Measurements from ENCODE around the gene FAF2. TPM values are rescaled to one million over a fixed set of nuclear protein-coding genes. Genes with fewer than 3 reads are reported as not detected.

The FAF2 gene
- total RNA-seq, 1 experiment from 2014 or later: 44.4 TPM

DNA sequence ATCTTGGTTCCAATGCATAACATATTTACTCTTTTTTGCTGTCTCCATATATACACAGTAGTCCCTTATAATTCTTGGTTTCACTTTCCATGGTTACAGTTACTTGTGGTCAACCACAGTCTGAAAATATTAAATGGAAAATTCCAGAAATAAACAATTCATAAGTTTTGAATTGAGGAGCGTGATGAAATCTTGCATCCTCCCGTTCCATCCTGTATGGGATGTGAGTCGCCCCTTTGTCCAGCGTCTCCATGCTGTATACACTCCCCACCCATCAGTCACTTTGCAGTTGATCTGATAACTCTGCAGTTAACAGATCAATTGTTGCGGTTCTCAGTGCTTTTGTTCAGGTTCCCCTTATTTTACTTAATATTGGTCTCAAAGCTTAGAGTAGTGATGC is 11.5 kb upstream of the FAF2 start:
- Mint-ChIP-seq H3K9me3 (peaks cover 16 to 17% of the 10 kb centered on the region in 2 experiments), H3K36me3 (ENCODE audit: insufficient read depth in 1 of 3, low read depth in 3 of 3) (peaks cover 0 to 7% (median 2%) of the 10 kb centered on the region in 3 experiments; a peak in 3 of 7 replicates), H3K4me1 (peaks cover 9 to 10% of the 10 kb centered on the region in 2 experiments), H3K27me3 (ENCODE audit: low read depth) (peaks cover 13% of the 10 kb centered on the region), H3K4me3 (no peak overlapping the region), H3K27ac (no peak overlapping the region)
- Histone ChIP-seq H3K56ac (ENCODE audit: insufficient read length, low read depth, low read length) (no peak overlapping the region), H3K4ac (ENCODE audit: low read depth, low read length) (no peak overlapping the region), H2BK120ac (ENCODE audit: low read depth, low read length, poor library complexity, severe bottlenecking) (no peak overlapping the region), H4K20me1 (ENCODE audit: control insufficient read depth, insufficient read depth, insufficient read length) (no peaks in the 10 kb centered on the region), H3K14ac (ENCODE audit: insufficient read depth, low read length) (no peak overlapping the region), H3K79me2 (ENCODE audit: insufficient read depth, low read length) (no peaks in the 10 kb centered on the region), H3K4me1 (ENCODE audit: insufficient read depth, low read length) (0 out of 2 replicates have a peak, but pooled peaks cover 3% of the 10 kb centered on the region), H2AFZ (ENCODE audit: low read length) (no peak overlapping the region), H2BK20ac (ENCODE audit: low read depth, low read length, poor library complexity, severe bottlenecking) (no peak overlapping the region), H2BK12ac (ENCODE audit: insufficient read length, low read depth, low read length) (no peak overlapping the region), H2AK5ac (ENCODE audit: insufficient read length, low read length) (no peak overlapping the region), H3K23me2 (ENCODE audit: insufficient read length, low read depth, low read length, poor library complexity, severe bottlenecking) (no peaks in the 10 kb centered on the region), H3K9me3 (ENCODE audit: control insufficient read depth, low read depth, low read length) (no peaks in the 10 kb centered on the region), H3K79me1 (ENCODE audit: insufficient read depth, low read depth, low read length, poor library complexity, severe bottlenecking) (no peaks in the 10 kb centered on the region), H3K4me2 (ENCODE audit: insufficient read depth, insufficient read length, low read length) (no peak overlapping the region), H3T11ph (ENCODE audit: low read length) (no peak overlapping the region), H3K27ac (ENCODE audit: insufficient read length, low read depth, low read length) (no peak overlapping the region), H3K23ac (ENCODE audit: insufficient read length, low read depth, low read length) (no peak overlapping the region), H4K8ac (replicated peaks; ENCODE audit: insufficient read length, low read depth, low read length) (no peak overlapping the region), H4K5ac (ENCODE audit: insufficient read length, low read depth, low read length) (no peak overlapping the region), H3K18ac (ENCODE audit: insufficient read length, low read depth, low read length) (no peak overlapping the region), H4K91ac (ENCODE audit: insufficient read length, low read depth, low read length) (no peak overlapping the region), H3K27me3 (ENCODE audit: insufficient read depth, low read length) (no peaks in the 10 kb centered on the region), H2BK5ac (ENCODE audit: insufficient read length, low read length) (no peak overlapping the region), H3K9ac (ENCODE audit: extremely low read depth, insufficient read length, low read length) (no peak overlapping the region), H2BK15ac (ENCODE audit: low read depth, low read length) (no peak overlapping the region)
- no peak for DNase-seq
- no CpG with 5 or more reads among the region's 5 CpGs for WGBS (ENCODE audit: extremely low coverage, insufficient read length, low lambda C conversion rate)
- TF ChIP-seq, protein P1, sequence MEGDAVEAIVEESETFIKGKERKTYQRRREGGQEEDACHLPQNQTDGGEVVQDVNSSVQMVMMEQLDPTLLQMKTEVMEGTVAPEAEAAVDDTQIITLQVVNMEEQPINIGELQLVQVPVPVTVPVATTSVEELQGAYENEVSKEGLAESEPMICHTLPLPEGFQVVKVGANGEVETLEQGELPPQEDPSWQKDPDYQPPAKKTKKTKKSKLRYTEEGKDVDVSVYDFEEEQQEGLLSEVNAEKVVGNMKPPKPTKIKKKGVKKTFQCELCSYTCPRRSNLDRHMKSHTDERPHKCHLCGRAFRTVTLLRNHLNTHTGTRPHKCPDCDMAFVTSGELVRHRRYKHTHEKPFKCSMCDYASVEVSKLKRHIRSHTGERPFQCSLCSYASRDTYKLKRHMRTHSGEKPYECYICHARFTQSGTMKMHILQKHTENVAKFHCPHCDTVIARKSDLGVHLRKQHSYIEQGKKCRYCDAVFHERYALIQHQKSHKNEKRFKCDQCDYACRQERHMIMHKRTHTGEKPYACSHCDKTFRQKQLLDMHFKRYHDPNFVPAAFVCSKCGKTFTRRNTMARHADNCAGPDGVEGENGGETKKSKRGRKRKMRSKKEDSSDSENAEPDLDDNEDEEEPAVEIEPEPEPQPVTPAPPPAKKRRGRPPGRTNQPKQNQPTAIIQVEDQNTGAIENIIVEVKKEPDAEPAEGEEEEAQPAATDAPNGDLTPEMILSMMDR (conservative IDR thresholded peaks at IDR 0.05): no peak

Measured in H9 (cell line).